Nephron (organoid): Measurements from ENCODE around the gene AIG1.

Source experiments
- H3K27ac Mint-ChIP-seq, 3 experiments: 2 replicates each; pipeline ENCODE4 v1.8.0; 2020; ENCODE audit warnings: mixed read lengths in 3 of 3, mild to moderate bottlenecking in 2 of 3, moderate library complexity in 1 of 3
- H3K27me3 Mint-ChIP-seq: 2 replicates; pipeline ENCODE4 v1.8.0; 2021; ENCODE audit warnings: low read depth, mild to moderate bottlenecking, moderate library complexity, mixed read lengths
- H3K36me3 Mint-ChIP-seq: 2 replicates; pipeline ENCODE4 v1.8.0; 2020; ENCODE audit warnings: low read depth, mixed read lengths
- H3K4me1 Mint-ChIP-seq: 2 replicates; pipeline ENCODE4 v1.8.0; 2020; ENCODE audit warnings: mixed read lengths
- H3K4me3 Mint-ChIP-seq, 3 experiments: 2 replicates each; pipeline ENCODE4 v1.8.0; 2020; ENCODE audit warnings: mild to moderate bottlenecking in 3 of 3, mixed read lengths in 3 of 3, moderate library complexity in 2 of 3
- H3K9me3 Mint-ChIP-seq: 2 replicates; pipeline ENCODE4 v1.8.0; 2020; ENCODE audit warnings: mixed read lengths
- TF ChIP-seq, protein P1 (sequence below), 3 experiments: fragments of 200-600 bp; sonication (generic); IDR thresholded peaks; one replicate each; pipeline ENCODE4 v1.5.0; 2021; ENCODE audit warnings: antibody characterized with exemption in 3 of 3; ENCODE audit not compliant: unreplicated experiment in 3 of 3

Gene AIG1

DNA sequence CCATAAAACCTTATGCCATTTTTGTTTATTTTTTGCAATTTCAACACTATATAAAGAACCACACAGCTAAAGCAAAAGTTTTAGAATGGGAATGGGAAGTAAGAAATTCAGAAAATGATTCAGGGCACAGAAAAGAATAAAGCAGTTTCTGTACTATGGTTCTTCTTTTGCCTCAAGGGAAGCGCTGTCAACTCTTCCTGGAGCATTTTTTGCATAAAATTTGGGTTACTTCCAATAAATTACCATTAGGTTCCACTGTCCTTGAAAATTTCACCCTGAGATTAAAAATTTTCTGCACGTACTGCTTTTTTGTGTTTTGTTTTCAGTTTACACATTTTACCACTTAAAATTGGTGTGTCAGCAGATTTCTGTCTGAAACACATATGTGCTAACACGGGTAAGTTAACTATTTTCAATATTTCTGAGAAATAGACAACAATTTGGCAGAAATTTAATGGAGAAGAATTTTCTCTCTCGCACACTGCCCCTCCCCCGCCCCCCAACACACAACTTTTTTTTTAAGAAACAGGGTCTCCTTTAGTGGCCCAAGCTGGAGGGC lies 310.2 kb downstream of the AIG1 start:
- Mint-ChIP-seq H3K4me3 (no peak overlapping the region), H3K27ac (no peak overlapping the region), H3K27me3 (peaks cover 6% of the 10 kb centered on the region), H3K4me1 (peaks cover 5% of the 10 kb centered on the region), H3K36me3 (no peaks in the 10 kb centered on the region), H3K9me3 (no peaks in the 10 kb centered on the region)
- TF ChIP-seq, protein P1, sequence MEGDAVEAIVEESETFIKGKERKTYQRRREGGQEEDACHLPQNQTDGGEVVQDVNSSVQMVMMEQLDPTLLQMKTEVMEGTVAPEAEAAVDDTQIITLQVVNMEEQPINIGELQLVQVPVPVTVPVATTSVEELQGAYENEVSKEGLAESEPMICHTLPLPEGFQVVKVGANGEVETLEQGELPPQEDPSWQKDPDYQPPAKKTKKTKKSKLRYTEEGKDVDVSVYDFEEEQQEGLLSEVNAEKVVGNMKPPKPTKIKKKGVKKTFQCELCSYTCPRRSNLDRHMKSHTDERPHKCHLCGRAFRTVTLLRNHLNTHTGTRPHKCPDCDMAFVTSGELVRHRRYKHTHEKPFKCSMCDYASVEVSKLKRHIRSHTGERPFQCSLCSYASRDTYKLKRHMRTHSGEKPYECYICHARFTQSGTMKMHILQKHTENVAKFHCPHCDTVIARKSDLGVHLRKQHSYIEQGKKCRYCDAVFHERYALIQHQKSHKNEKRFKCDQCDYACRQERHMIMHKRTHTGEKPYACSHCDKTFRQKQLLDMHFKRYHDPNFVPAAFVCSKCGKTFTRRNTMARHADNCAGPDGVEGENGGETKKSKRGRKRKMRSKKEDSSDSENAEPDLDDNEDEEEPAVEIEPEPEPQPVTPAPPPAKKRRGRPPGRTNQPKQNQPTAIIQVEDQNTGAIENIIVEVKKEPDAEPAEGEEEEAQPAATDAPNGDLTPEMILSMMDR (IDR thresholded peaks at IDR 0.05; ENCODE audit: unreplicated experiment in 3 of 3): no peak

DNA sequence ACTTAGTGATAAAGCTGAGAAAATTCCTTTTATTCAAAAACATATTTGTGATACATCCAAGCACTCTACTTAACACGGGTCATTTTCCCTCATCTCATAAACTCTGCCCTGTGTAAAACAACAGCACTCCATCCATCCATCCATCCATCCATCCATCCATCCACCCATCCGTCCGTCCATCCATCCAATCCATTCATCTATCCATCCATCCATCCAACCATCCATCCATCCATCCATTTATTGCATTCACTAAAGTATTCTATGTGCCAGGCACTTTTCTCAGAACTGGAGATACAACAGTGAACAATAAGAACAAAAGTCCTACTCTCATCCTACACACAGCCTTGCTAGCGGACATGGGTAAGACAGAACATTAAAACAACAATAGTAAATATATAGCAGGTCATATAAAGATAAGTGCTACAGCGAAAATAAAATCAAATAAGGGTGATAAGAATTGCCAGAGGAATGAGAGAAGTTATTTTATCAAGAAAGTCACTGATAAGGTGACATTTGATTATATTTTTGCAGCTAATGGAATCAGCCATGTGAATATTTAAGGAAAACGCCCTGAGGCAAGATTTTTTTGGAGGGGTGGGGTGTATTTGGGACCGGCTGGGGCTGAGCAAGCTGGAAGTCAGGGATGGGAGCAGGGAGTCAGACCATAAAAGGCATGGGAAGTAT lies 311.7 kb downstream of the AIG1 start:
- TF ChIP-seq, protein P1 (IDR thresholded peaks at IDR 0.05; ENCODE audit: unreplicated experiment in 3 of 3): no peak
- H3K9me3 Mint-ChIP-seq: no peaks in the 10 kb centered on the region

DNA sequence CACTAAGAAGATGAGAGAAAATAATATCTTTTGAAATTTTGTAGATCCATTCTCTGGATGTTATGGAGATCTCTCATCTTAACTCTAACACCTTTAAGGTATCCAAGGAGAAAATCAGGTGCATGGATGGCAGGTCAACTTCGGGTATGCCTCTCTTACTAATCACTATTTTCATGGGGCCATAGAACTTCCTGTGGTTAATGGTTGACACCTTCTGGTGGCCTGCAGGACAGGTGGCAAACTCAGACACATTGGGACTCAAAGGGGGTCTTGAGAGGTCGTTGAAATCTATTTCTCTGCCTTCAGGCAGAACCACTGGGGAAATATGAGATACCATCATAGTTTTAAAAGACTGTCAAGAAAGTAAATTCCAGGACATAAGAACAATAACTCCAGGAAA lies 313.3 kb downstream of the AIG1 start:
- TF ChIP-seq, protein P1 (IDR thresholded peaks at IDR 0.05; ENCODE audit: unreplicated experiment in 3 of 3): no peak
- Mint-ChIP-seq H3K27me3 (peaks cover 6% of the 10 kb centered on the region), H3K4me1 (no peaks in the 10 kb centered on the region), H3K9me3 (peaks cover 5% of the 10 kb centered on the region), H3K4me3 (no peak overlapping the region), H3K27ac (no peak overlapping the region), H3K36me3 (no peaks in the 10 kb centered on the region)

More for the DNA sequence above, 311.7 kb downstream of the AIG1 start:
- no peaks in the 10 kb centered on the region for H3K36me3 Mint-ChIP-seq
- no peaks in the 10 kb centered on the region for H3K4me1 Mint-ChIP-seq
- H3K27me3 Mint-ChIP-seq: peaks cover 6% of the 10 kb centered on the region
- peak overlapping the region in 1 of 3 experiments; percentile 8 for H3K27ac Mint-ChIP-seq
- H3K4me3 Mint-ChIP-seq: no peak overlapping the region

DNA sequence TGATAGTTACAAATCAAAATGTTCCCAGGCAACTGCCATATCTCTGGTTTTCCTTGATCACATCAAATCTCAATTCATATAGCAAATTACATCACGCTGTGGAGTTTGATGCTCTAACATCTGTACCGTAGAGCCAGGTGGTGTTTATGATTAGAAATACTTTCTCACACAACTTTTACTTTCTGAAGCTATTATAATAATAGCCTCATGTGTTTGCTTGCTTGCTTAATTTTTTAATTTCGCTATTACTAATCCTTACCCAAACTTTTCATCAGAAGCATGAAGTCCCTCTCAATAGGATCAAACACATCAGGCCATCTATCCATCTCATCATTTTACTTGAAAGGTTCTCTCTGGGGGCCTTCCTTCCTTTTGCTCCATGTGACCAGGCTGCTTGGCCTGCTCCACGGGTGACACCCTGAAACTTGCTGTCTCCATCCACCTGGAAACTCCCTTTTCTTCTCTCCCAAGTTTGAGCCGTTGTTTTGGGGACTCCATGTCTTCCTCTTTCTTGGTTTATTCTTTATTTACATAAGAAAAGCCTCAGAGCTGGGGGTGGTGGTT lies 314.4 kb downstream of the AIG1 start:
- no peak overlapping the region for H3K27ac Mint-ChIP-seq
- peaks cover 6% of the 10 kb centered on the region for H3K27me3 Mint-ChIP-seq
- TF ChIP-seq, protein P1 (IDR thresholded peaks at IDR 0.05; ENCODE audit: unreplicated experiment in 3 of 3): no peak
- H3K4me3 Mint-ChIP-seq: no peak overlapping the region
- peaks cover 5% of the 10 kb centered on the region for H3K9me3 Mint-ChIP-seq
- H3K36me3 Mint-ChIP-seq: no peaks in the 10 kb centered on the region
- H3K4me1 Mint-ChIP-seq: no peaks in the 10 kb centered on the region

DNA sequence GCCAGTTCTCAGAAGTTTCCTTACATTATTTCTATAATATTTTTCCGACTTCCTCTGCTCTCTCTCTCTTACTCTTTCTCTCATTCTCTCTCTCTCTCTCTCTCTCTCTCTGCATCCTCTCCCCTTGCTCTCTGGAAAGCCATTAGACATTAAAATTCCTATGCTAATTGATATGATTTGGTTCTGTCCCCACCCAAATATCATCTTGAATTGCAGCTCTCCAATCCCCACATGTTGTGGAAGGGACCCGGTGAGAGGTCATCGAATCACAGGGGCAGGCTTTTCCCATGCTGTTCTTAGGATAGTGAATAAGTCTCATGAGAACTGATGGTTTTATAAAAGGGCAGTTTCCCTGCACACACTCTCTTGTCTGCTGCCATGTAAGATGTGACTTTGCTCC lies 315.7 kb downstream of the AIG1 start:
- Mint-ChIP-seq H3K4me1 (no peaks in the 10 kb centered on the region), H3K27me3 (peaks cover 6% of the 10 kb centered on the region), H3K4me3 (no peak overlapping the region), H3K9me3 (peaks cover 5% of the 10 kb centered on the region), H3K36me3 (no peaks in the 10 kb centered on the region), H3K27ac (no peak overlapping the region)
- TF ChIP-seq, protein P1 (IDR thresholded peaks at IDR 0.05; ENCODE audit: unreplicated experiment in 3 of 3): no peak
